Measurements from ENCODE around the gene BCAS3. TPM values are rescaled to one million over a fixed set of nuclear protein-coding genes. Genes with fewer than 3 reads are reported as not detected.
A peak's percentile ranks its signal among the peaks of the same experiment; 100 is the strongest.

The BCAS3 gene
- total and polyA plus RNA-seq, 5 donors from 2014 or later: 29.7 to 59.1 (median 33.9) TPM

- ATAC-seq (ENCODE audit: low read depth in 2 of 2): no peak
- Histone ChIP-seq H3K9me3 (ENCODE audit: control insufficient read depth in 2 of 2, low read length in 2 of 2) (no peaks in the 10 kb centered on the region), H3K4me3 (ENCODE audit: low read depth, low read length) (no peak overlapping the region), H3K27me3 (ENCODE audit: control insufficient read depth, insufficient read depth, low read length) (no peaks in the 10 kb centered on the region), H3K27ac (ENCODE audit: insufficient read depth, low read length, poor library complexity, severe bottlenecking) (no peak overlapping the region), H3K36me3 (ENCODE audit: control insufficient read depth, insufficient read depth, low read length) (no peaks in the 10 kb centered on the region), H3K4me1 (ENCODE audit: control insufficient read depth, insufficient read depth, low read length, poor library complexity, severe bottlenecking) (no peaks in the 10 kb centered on the region)
- Mint-ChIP-seq H3K27me3 (no peaks in the 10 kb centered on the region), H3K36me3 (no peaks in the 10 kb centered on the region), H3K27ac (no peak overlapping the region), H3K9me3 (no peaks in the 10 kb centered on the region), H3K4me3 (no peak overlapping the region), H3K4me1 (peaks cover 0 to 13% (median under 1%) of the 10 kb centered on the region in 4 donors)
- no peak for DNase-seq
Observed at GRCh38 chr17:61291451-61292285, 614.0 kb downstream of the BCAS3 start.

DNA sequence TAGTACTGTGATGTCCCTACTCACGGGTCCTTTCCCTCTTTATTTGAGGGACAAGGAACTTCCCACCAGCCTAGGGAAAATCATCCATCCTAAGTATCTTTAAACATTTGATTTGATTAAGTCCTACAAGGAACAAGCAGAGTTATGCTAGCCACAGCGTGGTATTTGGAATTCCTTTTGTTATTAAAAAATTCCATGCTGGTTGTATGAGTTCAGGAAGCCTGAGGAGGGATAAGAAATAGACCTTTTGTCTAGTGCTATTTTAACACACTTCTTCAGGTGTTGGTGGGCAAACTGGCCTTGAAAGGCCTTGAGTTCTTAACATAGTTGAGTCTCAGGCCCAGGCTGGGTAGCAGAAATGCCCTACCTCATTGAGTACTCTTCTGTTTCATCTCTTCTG, 616.6 kb downstream of the BCAS3 start:
- Mint-ChIP-seq H3K9me3 (no peaks in the 10 kb centered on the region), H3K4me3 (no peak overlapping the region), H3K4me1 (peaks cover 0 to 13% (median 0%) of the 10 kb centered on the region in 4 donors), H3K27ac (no peak overlapping the region), H3K27me3 (no peaks in the 10 kb centered on the region), H3K36me3 (no peaks in the 10 kb centered on the region)
- ATAC-seq (ENCODE audit: low read depth in 2 of 2): no peak
- no peaks in the 10 kb centered on the region for H3K4me1 ChIP-seq (ENCODE audit: control insufficient read depth, insufficient read depth, low read length, poor library complexity, severe bottlenecking)
- H3K36me3 ChIP-seq (ENCODE audit: control insufficient read depth, insufficient read depth, low read length): no peaks in the 10 kb centered on the region
- DNase-seq: no peak
- no peak overlapping the region for H3K27ac ChIP-seq (ENCODE audit: insufficient read depth, low read length, poor library complexity, severe bottlenecking)
- no peaks in the 10 kb centered on the region for H3K9me3 ChIP-seq (ENCODE audit: control insufficient read depth in 2 of 2, low read length in 2 of 2)
- H3K27me3 ChIP-seq (ENCODE audit: control insufficient read depth, insufficient read depth, low read length): no peaks in the 10 kb centered on the region
- H3K4me3 ChIP-seq (ENCODE audit: low read depth, low read length): no peak overlapping the region

DNA sequence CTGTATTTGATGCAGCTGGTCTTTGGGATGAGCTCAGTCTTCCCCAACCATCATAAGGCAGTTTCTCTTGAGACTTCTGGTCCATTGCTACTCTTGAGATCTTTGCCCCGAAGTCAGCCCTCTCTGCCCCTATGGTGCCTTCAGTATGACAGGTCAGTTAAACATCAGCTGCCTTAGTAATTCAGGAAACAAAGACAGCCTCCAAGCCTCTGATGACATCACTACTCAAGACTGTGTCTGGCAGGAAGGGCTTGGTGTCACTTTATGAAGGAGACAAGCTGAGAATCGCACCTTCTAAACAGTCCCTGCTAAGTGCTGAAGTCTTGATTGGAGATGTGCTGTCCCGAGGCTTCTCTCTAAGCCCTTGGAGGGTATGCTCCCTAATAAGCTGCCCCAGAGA, 617.1 kb downstream of the BCAS3 start:
- H3K27ac ChIP-seq (ENCODE audit: insufficient read depth, low read length, poor library complexity, severe bottlenecking): no peak overlapping the region
- no peaks in the 10 kb centered on the region for H3K36me3 ChIP-seq (ENCODE audit: control insufficient read depth, insufficient read depth, low read length)
- Mint-ChIP-seq H3K27ac (no peak overlapping the region), H3K4me3 (no peak overlapping the region), H3K27me3 (no peaks in the 10 kb centered on the region), H3K9me3 (no peaks in the 10 kb centered on the region), H3K4me1 (peaks cover 0 to 13% (median 0%) of the 10 kb centered on the region in 4 donors), H3K36me3 (no peaks in the 10 kb centered on the region)
- no peak overlapping the region for H3K4me3 ChIP-seq (ENCODE audit: low read depth, low read length)
- H3K9me3 ChIP-seq (ENCODE audit: control insufficient read depth in 2 of 2, low read length in 2 of 2): no peaks in the 10 kb centered on the region
- no peaks in the 10 kb centered on the region for H3K4me1 ChIP-seq (ENCODE audit: control insufficient read depth, insufficient read depth, low read length, poor library complexity, severe bottlenecking)
- no peak for DNase-seq
- H3K27me3 ChIP-seq (ENCODE audit: control insufficient read depth, insufficient read depth, low read length): no peaks in the 10 kb centered on the region
- no peak for ATAC-seq (ENCODE audit: low read depth in 2 of 2)

- Mint-ChIP-seq H3K9me3 (no peaks in the 10 kb centered on the region), H3K4me3 (no peak overlapping the region), H3K27ac (no peak overlapping the region), H3K4me1 (peaks cover 0 to 9% (median 0%) of the 10 kb centered on the region in 4 donors), H3K27me3 (no peaks in the 10 kb centered on the region), H3K36me3 (no peaks in the 10 kb centered on the region)
- Histone ChIP-seq H3K9me3 (ENCODE audit: control insufficient read depth in 2 of 2, low read length in 2 of 2) (no peaks in the 10 kb centered on the region), H3K4me1 (ENCODE audit: control insufficient read depth, insufficient read depth, low read length, poor library complexity, severe bottlenecking) (no peaks in the 10 kb centered on the region), H3K4me3 (ENCODE audit: low read depth, low read length) (no peak overlapping the region), H3K27me3 (ENCODE audit: control insufficient read depth, insufficient read depth, low read length) (no peaks in the 10 kb centered on the region), H3K27ac (ENCODE audit: insufficient read depth, low read length, poor library complexity, severe bottlenecking) (no peak overlapping the region), H3K36me3 (ENCODE audit: control insufficient read depth, insufficient read depth, low read length) (no peaks in the 10 kb centered on the region)
- ATAC-seq (ENCODE audit: low read depth in 2 of 2) (no peak), DNase-seq (no peak)
Observed at GRCh38 chr17:61296058-61296457, 618.4 kb downstream of the BCAS3 start.

GRCh38 chr17:61299517-61300513, 622.2 kb downstream of the BCAS3 start:
- H3K27me3 ChIP-seq (ENCODE audit: control insufficient read depth, insufficient read depth, low read length): no peaks in the 10 kb centered on the region
- H3K9me3 ChIP-seq (ENCODE audit: control insufficient read depth in 2 of 2, low read length in 2 of 2): no peaks in the 10 kb centered on the region
- no peaks in the 10 kb centered on the region for H3K36me3 ChIP-seq (ENCODE audit: control insufficient read depth, insufficient read depth, low read length)
- no peak overlapping the region for H3K4me3 ChIP-seq (ENCODE audit: low read depth, low read length)
- Mint-ChIP-seq H3K9me3 (peaks cover 0 to 2% (median 0%) of the 10 kb centered on the region in 7 donors), H3K36me3 (peaks cover 7% of the 10 kb centered on the region), H3K4me3 (no peak overlapping the region), H3K27me3 (no peaks in the 10 kb centered on the region), H3K4me1 (no peaks in the 10 kb centered on the region), H3K27ac (no peak overlapping the region)
- no peak for ATAC-seq (ENCODE audit: low read depth in 2 of 2)
- no peak for DNase-seq
- no peak overlapping the region for H3K27ac ChIP-seq (ENCODE audit: insufficient read depth, low read length, poor library complexity, severe bottlenecking)
- H3K4me1 ChIP-seq (ENCODE audit: control insufficient read depth, insufficient read depth, low read length, poor library complexity, severe bottlenecking): no peaks in the 10 kb centered on the region

- peaks cover 0 to 2% (median 0%) of the 10 kb centered on the region in 7 donors for H3K9me3 Mint-ChIP-seq
- no peaks in the 10 kb centered on the region for H3K4me1 Mint-ChIP-seq
- no peaks in the 10 kb centered on the region for H3K9me3 ChIP-seq (ENCODE audit: control insufficient read depth in 2 of 2, low read length in 2 of 2)
- no peaks in the 10 kb centered on the region for H3K27me3 ChIP-seq (ENCODE audit: control insufficient read depth, insufficient read depth, low read length)
- no peaks in the 10 kb centered on the region for H3K36me3 ChIP-seq (ENCODE audit: control insufficient read depth, insufficient read depth, low read length)
- peak overlapping the region in 2 of 3 donors; percentile 5 to 72 for H3K27ac Mint-ChIP-seq
- no peak overlapping the region for H3K27ac ChIP-seq (ENCODE audit: insufficient read depth, low read length, poor library complexity, severe bottlenecking)
- no peaks in the 10 kb centered on the region for H3K27me3 Mint-ChIP-seq
- H3K36me3 Mint-ChIP-seq: peaks cover 7% of the 10 kb centered on the region
- ATAC-seq (ENCODE audit: low read depth in 2 of 2): no peak
- no peak overlapping the region for H3K4me3 Mint-ChIP-seq
- H3K4me3 ChIP-seq (ENCODE audit: low read depth, low read length): no peak overlapping the region
- DNase-seq: no peak
- H3K4me1 ChIP-seq (ENCODE audit: control insufficient read depth, insufficient read depth, low read length, poor library complexity, severe bottlenecking): no peaks in the 10 kb centered on the region
Observed at GRCh38 chr17:61302953-61303816, 625.5 kb downstream of the BCAS3 start.

- Histone ChIP-seq H3K27ac (ENCODE audit: insufficient read depth, low read length, poor library complexity, severe bottlenecking) (no peak overlapping the region), H3K4me3 (ENCODE audit: low read depth, low read length) (no peak overlapping the region), H3K27me3 (ENCODE audit: control insufficient read depth, insufficient read depth, low read length) (no peaks in the 10 kb centered on the region), H3K36me3 (ENCODE audit: control insufficient read depth, insufficient read depth, low read length) (no peaks in the 10 kb centered on the region), H3K4me1 (ENCODE audit: control insufficient read depth, insufficient read depth, low read length, poor library complexity, severe bottlenecking) (no peaks in the 10 kb centered on the region), H3K9me3 (ENCODE audit: control insufficient read depth in 2 of 2, low read length in 2 of 2) (no peaks in the 10 kb centered on the region)
- Mint-ChIP-seq H3K36me3 (peaks cover 7% of the 10 kb centered on the region), H3K9me3 (peaks cover 0 to 2% (median 0%) of the 10 kb centered on the region in 7 donors), H3K4me3 (no peak overlapping the region), H3K27ac (peak overlapping the region in 2 of 3 donors; percentile 5 to 72), H3K27me3 (no peaks in the 10 kb centered on the region), H3K4me1 (no peaks in the 10 kb centered on the region)
- no peak for ATAC-seq (ENCODE audit: low read depth in 2 of 2)
- DNase-seq: no peak
Observed at GRCh38 chr17:61303817-61304096, 626.1 kb downstream of the BCAS3 start.
